ENCODE results near the gene HOMEZ.
"Not testable (repeated sequence)": the region's sequence is repeated elsewhere in the genome, so short reads cannot be mapped to it uniquely, and the experiment has no call there.

The HOMEZ gene

DNA sequence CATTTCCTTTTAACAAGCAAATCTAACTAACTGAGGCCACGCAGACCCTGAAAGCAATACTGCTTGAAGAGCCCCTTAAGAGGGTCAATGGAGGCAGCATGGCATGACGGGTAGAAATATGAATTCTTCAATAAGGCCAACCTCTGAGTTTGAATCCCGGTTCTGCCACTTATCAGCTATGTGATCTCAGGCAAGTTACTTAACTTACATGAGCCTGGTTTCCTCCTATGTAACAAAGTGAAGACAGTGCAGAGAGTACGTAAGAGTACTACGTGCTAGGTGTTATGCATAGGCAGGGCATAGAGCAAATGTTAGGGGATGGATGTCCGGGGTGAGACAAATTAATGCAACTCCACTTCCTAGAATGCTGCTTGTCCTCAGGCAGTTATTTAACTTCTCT, 4.7 kb downstream of the HOMEZ start:
- no peak for DNase-seq (ENCODE audit: low read depth)

DNA sequence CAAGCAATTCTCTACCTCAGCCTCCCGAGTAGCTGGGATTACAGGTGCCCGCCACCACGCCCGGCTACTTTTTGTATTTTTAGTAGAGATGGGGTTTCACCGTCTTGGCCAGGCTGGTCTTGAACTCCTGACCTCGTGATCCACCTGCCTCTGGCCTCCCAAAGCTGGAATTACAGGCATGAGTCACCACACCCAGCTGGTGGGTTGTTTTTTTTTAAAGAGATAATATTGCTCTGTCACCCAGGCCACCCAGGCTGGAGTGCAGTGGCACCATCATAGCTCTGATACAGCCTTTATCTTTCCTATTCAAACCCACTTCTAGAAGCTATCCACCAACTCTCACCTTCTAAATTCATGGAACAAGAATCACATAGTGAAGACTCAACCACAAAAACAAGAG, 8.0 kb downstream of the HOMEZ start:
- DNase-seq (ENCODE audit: low read depth): not testable (repeated sequence)

DNA sequence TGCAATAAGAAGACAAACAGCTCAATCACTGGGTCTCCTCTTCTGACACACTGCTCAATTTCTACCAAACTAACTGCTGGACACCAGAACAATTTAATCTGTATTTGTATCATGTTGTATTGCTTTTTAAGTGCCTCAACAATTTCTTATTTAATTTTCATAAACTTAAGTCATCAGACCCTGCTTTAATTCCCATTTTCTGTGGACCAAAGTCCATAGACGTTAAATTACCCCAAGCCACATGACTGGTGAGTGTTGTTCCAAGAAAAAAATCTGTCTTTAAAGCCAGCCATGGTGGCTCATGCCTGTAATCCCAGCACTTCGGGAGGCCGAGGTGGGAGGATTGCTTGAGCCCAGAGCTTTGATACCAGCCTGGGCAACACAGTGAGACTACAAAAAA, 8.7 kb downstream of the HOMEZ start:
- DNase-seq (ENCODE audit: low read depth): no peak

DNA sequence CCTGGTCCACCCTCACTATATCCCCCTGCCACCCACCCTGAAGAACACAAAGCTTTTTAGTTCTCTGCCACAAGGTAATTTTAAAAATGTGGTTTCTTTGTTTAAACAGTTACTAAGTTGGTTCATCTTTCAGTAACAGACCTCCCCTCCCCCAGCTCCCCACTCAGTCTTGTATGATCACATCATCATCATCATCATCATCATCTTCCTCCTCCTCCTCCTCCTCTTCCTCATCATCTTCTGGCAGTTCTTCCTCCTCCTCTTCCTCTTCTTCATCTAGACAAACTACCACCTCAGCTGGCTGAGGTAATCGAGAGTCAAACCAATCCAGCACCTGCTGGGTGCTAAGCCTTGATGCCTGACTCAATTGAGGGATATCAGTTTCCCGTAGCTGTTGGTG, 10.5 kb downstream of the HOMEZ start:
- no peak for DNase-seq (ENCODE audit: low read depth)

DNA sequence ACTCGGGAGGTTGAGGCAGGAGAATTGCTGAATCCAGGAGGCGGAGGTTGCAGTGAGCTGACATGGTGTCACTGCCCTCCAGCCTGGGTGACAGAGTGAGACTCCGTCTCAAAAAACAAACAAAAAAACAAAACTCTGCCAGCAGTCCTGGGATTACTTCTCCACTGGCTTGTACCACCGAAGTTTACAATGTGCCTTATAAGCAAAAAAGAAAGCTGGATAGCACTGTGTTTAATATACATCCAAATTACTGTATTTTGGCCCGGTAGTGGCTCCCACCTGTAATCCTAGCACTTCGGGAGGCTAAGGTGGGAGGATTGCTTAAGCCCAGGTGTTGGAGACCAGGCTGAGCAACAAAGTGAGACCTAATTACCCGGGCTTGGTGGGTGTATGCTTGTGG, 16.7 kb downstream of the HOMEZ start:
- DNase-seq (ENCODE audit: low read depth): no peak

DNA sequence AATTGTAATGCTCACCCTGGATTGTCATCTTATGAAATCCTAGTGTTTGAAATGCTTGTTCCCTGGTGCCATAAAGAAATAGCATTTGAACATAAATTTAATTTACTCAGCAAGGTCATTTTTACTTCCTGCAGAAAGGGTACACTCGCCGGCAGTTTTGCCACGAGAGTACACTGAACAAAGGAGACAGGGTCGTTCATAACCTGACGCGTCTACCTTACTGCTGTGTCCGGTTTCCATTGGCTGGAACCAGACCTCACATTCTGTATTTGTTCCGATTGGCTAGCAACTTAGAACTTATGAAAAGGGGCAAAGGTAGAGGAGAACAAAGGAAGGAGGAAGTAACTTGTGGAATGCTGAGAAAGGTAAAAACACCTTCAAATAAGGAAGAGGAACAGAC, 25.1 kb downstream of the HOMEZ start:
- DNase-seq (ENCODE audit: low read depth): not testable (repeated sequence)

DNA sequence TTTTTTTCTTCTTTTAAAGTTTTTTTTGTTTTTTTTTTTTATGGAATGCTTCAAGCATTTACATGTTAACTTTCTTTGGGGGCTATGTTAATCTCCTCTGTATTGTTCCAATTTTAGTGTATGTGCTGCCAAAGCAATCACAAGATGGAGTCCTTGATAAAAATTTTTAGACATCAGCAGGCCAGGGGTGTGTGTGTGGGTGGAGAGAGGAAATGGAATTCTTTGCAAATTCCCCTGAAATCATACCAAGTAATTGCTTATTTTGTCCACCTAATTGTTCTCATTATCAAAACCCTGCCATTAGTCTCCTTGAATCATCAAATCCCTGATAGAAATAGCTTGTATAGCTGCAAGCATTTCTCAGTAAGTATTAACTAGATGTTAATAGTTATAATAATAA, 26.5 kb downstream of the HOMEZ start:
- DNase-seq (ENCODE audit: low read depth): no peak

DNA sequence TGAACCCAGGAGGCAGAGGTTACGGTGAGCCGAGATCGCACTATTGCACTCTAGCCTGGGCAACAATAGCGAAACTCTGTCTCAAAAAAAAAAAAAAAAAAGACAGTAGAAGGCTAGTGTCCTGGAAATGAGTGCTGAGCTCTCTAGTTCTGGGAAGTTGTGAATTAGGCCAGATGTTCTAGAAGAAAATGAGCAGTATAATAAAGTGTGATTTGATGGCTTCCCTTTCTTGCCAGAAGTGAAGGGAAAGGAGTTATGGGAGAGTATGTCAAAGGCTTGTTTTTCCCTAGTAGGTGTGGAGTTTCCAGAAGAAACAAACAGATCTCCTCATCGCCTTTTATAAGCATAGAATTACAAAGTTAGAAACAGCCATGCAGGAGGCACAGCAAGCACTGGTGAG, 27.7 kb downstream of the HOMEZ start:
- no peak for DNase-seq (ENCODE audit: low read depth)

DNA sequence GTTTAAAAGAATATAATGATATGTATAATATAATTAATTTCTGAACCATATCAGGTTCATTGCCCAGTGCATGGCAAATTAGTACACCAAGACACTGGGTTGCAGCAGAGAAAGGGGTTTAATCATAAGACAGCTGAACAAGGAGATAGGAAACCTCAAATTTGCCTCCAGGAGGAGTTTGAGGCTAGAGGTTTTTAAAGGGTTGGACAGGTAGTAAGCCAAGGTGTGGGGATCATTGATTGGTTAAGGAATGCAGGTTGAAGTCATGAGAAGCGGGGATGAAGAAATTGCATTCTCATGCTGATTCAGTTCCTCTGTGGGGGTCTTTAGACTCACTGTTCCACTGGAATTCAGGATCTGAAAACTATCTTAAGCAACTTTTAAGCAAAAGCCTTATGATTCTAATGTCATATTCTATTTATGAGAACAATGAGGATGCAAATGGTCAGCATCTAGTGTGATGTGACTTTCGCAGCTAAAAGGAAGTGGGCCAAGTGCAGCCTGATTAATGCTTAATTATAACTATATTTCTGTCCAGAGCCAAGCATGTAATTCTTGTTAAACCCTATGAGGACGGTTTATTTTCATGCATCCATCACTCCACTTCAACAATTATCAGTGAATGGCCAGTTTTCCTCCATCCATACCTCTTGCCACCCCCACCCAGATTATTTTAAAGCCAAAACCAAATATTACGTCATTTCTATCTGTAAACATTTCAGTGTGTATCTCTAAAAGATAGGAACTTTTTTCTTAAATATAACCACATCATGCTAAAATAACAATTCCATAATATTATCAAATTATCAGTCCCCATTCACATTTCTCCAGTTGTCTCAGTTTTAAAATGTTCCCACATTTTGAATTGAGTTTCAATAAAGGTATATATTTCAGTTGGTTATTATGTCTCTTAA, 33.3 kb downstream of the HOMEZ start:
- no peak for DNase-seq (ENCODE audit: low read depth)

DNA sequence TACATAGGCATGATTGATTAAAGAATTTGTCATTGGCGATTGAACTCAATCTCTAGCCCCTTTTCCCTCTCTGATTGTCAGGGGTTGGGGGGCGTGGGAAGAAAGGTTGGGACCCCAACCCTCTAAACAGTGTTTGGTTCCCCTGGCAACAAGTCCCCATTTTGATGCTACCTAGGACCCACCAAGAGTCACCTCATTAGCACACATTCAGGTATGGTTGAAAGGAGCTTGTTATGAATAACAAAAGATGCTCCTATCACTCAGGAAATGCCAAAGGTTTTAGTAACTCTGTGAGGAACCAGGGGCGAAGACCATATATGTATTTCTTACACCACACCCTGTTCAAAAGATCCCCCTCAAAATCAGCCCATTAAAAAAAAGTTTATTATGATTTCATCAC, 33.9 kb downstream of the HOMEZ start:
- no peak for DNase-seq (ENCODE audit: low read depth)

DNA sequence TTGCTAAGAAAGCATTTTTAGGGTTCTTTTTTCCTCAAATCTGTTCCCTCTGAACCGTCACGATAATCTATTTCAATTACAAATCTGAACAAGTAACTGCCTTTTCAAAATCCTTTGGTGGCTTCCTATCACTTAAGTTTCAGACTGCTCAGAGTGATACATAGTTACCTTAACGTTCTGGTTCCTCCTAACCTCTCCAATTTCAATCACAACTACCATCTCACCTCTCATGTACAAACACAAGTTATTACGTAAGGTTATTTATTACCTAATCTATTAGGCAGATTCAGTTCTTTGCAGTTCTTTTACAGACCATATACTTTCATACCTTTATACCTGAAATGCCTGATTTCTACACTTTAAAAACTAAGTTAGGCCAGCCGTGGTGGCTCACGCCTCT, 36.1 kb downstream of the HOMEZ start:
- DNase-seq (ENCODE audit: low read depth): no peak

DNA sequence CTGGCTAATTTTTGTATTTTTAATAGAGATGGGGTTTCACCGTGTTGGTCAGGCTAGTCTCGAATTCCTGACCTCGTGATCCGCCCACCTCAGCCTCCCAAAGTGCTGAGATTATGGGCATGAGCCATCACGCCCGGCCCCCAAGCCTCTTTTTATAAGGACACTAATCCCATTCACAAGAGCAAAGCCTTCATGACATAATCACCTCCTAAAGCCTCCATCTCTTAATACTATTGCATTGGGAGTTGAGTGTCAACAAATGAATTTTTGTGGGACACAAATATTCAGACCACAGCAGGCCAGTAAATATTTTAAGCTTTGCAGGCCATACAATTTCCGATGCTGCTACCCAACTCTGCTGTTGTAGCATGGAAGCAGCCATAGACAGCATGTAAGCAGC, 37.3 kb downstream of the HOMEZ start:
- DNase-seq (ENCODE audit: low read depth): no peak

DNA sequence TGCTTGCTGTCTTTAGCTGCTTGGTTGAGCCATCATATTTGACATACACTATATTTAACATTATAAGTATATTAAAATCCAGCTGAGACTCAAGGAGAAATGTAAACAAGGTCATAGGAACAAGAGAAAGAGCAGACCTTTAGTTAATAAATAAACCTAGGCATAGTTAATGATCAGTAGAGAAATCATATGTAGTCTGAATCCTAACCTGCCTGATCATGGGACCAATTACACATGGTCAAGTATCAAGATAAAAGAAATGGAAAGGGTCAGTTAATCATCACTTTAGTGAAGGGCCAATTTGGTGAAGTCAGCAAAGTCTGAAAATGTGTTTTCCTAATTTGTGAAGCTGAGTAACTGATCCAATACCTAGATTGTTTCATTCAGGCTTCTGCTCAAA, 40.6 kb downstream of the HOMEZ start:
- no peak for DNase-seq (ENCODE audit: low read depth)

DNA sequence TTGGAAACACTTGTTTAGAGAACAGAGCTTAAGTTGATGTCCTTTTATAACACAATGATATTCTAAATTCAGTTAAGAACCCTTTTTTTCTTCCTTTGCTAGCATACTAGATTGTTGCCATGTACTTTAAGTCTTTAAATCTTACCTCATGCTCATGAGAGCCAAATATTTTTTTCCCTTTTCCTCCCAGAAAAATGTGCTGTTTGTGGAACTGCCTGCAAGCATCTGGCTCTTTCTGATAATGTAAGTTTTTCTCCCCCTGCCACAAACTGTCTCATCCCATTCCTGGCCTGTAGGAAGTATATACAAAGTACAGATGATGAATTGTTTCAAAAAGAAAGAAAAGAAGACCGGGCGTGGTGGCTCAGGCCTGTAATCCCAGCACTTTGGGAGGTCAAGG, 42.9 kb downstream of the HOMEZ start:
- peak; percentile 66 for DNase-seq (ENCODE audit: low read depth)

DNA sequence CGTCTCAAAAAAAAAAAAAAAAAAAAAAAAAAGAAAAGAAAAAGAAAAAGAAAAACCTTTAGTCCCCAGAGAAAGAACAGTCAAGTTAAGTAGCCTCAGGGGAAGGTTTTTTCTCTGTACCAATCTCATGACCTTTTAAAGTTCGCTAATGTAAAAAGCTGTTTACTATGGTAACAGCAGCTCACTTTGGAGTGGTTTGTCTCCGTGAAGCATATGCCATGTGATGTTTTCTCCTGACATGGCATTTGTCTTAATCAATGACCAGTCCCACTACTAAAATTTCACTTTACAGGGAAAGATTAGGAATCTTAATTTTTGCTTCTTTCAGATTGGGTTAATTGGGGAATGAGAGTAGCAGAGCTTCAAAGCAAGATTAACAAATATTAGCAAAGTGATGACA, 43.9 kb downstream of the HOMEZ start:
- DNase-seq (ENCODE audit: low read depth): no peak

DNA sequence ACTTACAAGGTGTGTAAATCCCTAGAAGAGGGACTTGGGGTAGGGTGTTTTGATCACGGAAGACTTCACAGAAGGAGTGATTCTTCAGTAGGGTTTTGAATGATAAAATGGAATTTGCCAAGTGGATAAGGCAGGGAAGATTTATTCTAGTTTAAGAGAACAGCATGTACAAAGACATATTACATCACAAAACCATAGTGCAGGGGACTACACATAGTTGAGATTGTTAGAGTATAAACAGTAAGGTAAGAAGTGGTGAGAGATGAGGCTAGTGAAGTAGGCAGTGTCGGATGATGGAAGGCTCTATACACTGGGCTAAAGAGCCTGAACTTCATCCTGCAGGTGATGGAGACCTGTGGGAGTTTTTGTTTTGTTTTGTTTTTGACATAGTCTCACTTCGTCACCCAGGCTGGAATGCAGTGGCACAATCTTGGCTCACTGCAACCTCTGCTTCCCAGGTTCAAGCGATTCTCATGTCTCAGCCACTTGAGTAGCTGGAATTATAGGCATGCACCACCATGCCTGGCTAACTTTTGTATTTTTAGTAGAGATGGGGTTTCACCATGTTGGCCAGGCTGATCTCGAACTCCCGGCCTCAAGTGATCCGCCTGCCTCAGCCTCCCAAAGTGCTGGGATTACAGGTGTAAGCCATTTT, 44.7 kb downstream of the HOMEZ start:
- DNase-seq (ENCODE audit: low read depth): peak; percentile 91

DNA sequence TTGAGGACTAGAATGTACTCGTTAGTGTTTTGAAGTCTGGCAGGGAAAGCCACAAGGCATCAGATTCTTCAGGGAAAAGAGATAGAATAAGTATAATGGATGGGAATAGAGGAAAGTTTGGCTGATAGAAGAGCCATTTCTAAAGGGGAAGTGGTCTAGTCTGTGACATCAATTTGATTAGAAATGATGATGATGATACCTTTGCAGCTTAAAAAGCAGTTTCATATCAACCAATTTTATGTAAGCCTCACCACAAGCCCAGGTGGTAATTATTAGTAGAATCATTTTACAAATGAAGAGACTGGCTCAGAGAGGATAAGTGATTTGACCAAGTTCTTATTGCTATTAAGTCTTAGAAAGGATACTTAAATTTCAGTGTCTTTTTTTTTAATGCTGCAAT, 45.3 kb downstream of the HOMEZ start:
- no peak for DNase-seq (ENCODE audit: low read depth)

DNA sequence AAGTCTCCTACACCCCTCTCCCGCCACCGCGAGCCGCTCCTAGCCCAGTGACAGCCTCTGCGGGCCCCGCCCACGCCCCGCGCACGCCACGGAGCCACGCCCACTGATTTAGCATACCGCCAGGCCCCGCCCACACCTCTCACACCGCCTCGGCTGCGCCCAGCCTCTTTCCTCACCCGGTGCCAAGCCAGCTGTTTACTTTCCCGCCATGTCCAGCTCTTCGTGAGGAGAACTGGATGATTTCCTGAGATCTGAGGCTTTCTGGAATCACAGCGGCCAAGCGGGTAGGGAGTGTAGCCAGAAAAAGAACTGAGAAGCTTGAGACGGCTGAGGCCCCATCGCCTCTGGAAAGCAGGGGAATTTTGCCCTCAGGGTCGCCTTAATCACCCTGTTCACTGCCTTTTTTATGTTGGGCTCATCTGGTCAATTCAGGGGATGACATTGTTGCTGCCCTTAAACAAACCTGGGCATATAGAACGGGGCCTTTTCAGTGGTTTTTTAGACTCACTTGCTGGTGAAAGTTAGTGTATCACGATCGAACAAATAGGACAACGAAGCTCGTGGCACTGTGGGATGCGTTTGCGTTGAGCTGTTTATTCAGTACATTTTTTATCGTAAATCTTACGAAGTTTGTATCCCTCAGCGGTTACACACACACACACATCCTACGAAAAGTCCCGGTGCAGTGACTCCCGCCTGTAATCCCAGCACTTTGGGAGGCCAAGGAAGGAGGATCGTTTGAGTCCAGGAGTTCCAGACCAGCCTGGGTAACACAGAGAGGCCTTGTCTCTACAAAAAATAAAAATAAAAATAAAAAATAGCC, 47.9 kb downstream of the HOMEZ start, which contains the start of gene RNF212B:
Gene RNF212B (plus strand): TSS at position 165 of the 823 bp plus-strand sequence. CDS start 2,410 bp downstream, outside the sequence.
- peak; percentile 72 for DNase-seq (ENCODE audit: low read depth)

DNA sequence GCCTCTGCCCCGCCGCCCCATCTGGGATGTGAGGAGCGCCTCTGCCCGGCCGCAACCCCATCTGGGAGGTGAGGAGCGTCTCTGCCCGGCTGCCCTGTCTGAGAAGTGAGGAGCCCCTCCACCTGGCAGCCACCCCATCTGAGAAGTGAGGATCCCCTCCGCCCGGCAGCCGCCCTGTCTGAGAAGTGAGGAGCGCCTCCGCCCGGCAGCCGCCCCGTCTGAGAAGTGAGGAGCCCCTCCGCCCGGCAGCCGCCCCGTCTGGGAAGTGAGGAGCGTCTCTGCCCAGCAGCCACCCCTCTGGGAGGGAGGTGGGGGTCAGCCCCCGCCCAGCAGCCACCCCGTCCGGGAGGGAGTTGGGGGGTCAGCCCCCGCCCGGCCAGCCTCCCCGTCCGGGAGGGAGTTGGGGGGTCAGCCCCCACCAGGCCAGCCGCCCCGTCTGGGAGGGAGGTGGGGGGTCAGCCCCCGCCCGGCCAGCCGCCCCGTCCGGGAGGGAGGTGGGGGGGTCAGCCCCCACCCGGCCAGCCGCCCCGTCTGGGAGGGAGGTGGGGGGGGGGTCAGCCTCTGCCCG, 53.6 kb downstream of the HOMEZ start:
- not testable (repeated sequence) for DNase-seq (ENCODE audit: low read depth)

DNA sequence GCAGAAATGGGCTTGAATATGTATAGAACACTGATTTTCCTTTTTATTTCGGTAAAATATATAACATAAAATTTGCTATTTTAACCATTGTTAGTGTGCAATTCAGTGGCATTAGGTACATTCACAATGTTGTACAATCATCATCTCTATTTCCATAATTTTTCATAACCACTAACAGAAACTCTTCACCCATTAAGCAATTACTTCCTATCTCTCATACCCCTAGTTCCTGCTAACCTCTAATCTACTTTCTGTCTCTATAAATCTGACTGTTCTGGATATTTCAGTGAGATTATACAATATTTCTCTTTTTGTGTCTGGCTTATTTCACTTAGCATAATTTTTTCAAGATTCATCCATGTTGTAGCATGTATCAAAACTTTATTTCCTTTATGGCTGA, 57.1 kb downstream of the HOMEZ start:
- DNase-seq (ENCODE audit: low read depth): peak; percentile 49

DNA sequence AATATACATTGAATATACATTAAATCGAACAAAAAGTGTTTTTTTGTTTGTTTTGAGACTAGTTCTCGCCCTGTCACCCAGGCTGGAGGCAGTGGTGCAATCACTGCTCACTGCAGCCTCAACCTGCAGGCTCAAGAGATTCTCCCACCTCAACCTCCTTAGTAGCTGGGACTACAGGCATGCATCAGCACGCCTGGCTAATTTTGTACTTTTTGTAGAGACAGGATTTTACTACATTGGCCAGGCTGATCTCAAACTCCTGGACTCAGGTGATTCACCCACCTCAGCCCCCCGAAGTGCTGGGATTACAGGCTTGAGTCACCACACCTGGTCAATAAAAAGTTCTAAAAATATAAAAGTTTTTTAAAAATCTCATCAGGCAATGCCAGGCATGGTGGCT, 58.4 kb downstream of the HOMEZ start:
- DNase-seq (ENCODE audit: low read depth): no peak

DNA sequence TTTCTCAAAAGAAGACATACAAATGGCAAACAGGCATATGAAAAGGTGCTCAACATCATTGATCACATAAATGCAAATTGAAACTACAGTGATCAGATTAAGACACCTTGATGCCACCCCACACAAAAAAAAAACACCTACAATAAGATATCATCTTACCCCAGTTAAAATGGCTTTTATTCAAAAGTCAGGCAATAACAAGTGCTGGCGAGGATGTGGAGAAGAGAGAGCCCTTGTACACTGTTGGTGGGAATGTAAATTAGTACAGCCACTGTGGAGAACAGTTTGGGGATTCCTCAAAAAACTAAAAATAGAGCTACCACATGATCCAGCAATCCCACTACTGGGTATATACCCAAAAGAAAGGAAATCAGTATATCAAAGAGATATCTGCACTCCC, 61.0 kb downstream of the HOMEZ start:
- not testable (repeated sequence) for DNase-seq (ENCODE audit: low read depth)

All from amniotic epithelial cell (primary cell).